HuH-7 (cell line): ENCODE results near the gene ST6GAL1.
"Not testable (repeated sequence)": the region's sequence is repeated elsewhere in the genome, so short reads cannot be mapped to it uniquely, and the experiment has no call there.

ENCODE experiments used
- DNase-seq: peaks from one replicate; pipeline ENCODE4 v3.0.0; 2011; ENCODE audit warnings: low spot score

The ST6GAL1 gene

GRCh38 chr3:186967686-186968085 lies 37.4 kb downstream of the ST6GAL1 start:
- DNase-seq = no peak

- no peak for DNase-seq
Observed at GRCh38 chr3:186969607-186970006, 39.3 kb downstream of the ST6GAL1 start.

GRCh38 chr3:186971106-186971505 lies 40.8 kb downstream of the ST6GAL1 start:
- not testable (repeated sequence) for DNase-seq

- no peak for DNase-seq
Observed at GRCh38 chr3:186971578-186971977, 41.3 kb downstream of the ST6GAL1 start.

GRCh38 chr3:186973702-186974101 lies 43.4 kb downstream of the ST6GAL1 start:
- no peak for DNase-seq

- DNase-seq = peak; percentile 74
Observed at GRCh38 chr3:186974824-186975313, 44.5 kb downstream of the ST6GAL1 start.

- no peak for DNase-seq
Observed at GRCh38 chr3:186975726-186976125, 45.4 kb downstream of the ST6GAL1 start.

GRCh38 chr3:186976837-186977750 lies 46.8 kb downstream of the ST6GAL1 start:
- no peak for DNase-seq

- no peak for DNase-seq
Observed at GRCh38 chr3:186978712-186979111, 48.4 kb downstream of the ST6GAL1 start.

GRCh38 chr3:186979852-186980251 lies 49.5 kb downstream of the ST6GAL1 start:
- no peak for DNase-seq

GRCh38 chr3:186980989-186981388 lies 50.7 kb downstream of the ST6GAL1 start:
- DNase-seq = no peak

GRCh38 chr3:186983659-186984058 lies 53.3 kb downstream of the ST6GAL1 start:
- DNase-seq = peak; percentile 60

GRCh38 chr3:186984064-186984463 lies 53.7 kb downstream of the ST6GAL1 start:
- DNase-seq = no peak

GRCh38 chr3:186985661-186986364 lies 55.5 kb downstream of the ST6GAL1 start:
- no peak for DNase-seq

GRCh38 chr3:186986406-186986805 lies 56.1 kb downstream of the ST6GAL1 start:
- no peak for DNase-seq

GRCh38 chr3:186986816-186987215 lies 56.5 kb downstream of the ST6GAL1 start:
- no peak for DNase-seq

- no peak for DNase-seq
Observed at GRCh38 chr3:186988806-186989205, 58.5 kb downstream of the ST6GAL1 start.

- DNase-seq = no peak
Observed at GRCh38 chr3:186989429-186989828, 59.1 kb downstream of the ST6GAL1 start.

GRCh38 chr3:186990277-186990676 lies 60.0 kb downstream of the ST6GAL1 start:
- no peak for DNase-seq

- no peak for DNase-seq
Observed at GRCh38 chr3:186990878-186991308, 60.6 kb downstream of the ST6GAL1 start.

GRCh38 chr3:186991470-186991869 lies 61.1 kb downstream of the ST6GAL1 start:
- no peak for DNase-seq

- DNase-seq = not testable (repeated sequence)
Observed at GRCh38 chr3:186992096-186992495, 61.8 kb downstream of the ST6GAL1 start.

- DNase-seq = no peak
Observed at GRCh38 chr3:186993210-186993782, 63.0 kb downstream of the ST6GAL1 start.
